GM10248 (cell line): Measurements from ENCODE around the gene PRDM12.

Experiments used
- CTCF ChIA-PET: fragments of 300-600 bp; sonication (Branson Sonifier 250); formaldehyde crosslinking; extraction: SDS; loops from one replicate; lab custom pipeline; 2021; ENCODE audit warnings: antibody characterized with exemption; lab: Yijun Ruan, JAX
- POLR2A ChIA-PET: fragments of 350-650 bp; sonication (Branson Sonifier 250); formaldehyde crosslinking; extraction: SDS; loops from one replicate; lab custom pipeline; 2020; ENCODE audit warnings: antibody characterized with exemption; lab: Yijun Ruan, JAX
- DNase-seq: peaks from one replicate; pipeline ENCODE4 v3.0.0; 2012; ENCODE audit errors: extremely low spot score
- CTCF ChIP-seq: IDR thresholded peaks from 2 replicates; pipeline ENCODE4 v1.5.1; 2012; ENCODE audit warnings: mild to moderate bottlenecking, low read depth; ENCODE audit errors: extremely low read depth, missing control alignments, control extremely low read depth

The PRDM12 gene

GRCh38 chr9:130660683-130661450 lies 3.5 kb upstream of the PRDM12 start:
- no peak for DNase-seq
- no peak for TF ChIP-seq CTCF
- POLR2A ChIA-PET, result no interaction called here
- CTCF ChIA-PET, result no interaction called here

GRCh38 chr9:130661451-130662098 lies 2.8 kb upstream of the PRDM12 start:
- CTCF ChIA-PET, result no interaction called here
- no peak for DNase-seq
- no peak for TF ChIP-seq CTCF
- POLR2A ChIA-PET, result no interaction called here

- CTCF ChIA-PET, result interaction anchor here (1.0 kb wide), 1 partner anchor 20 kb away, joined by 3 read pairs; no protein-coding TSS in a partner anchor
- TF ChIP-seq CTCF, result no peak
- POLR2A ChIA-PET, result no interaction called here
- no peak for DNase-seq
Observed at GRCh38 chr9:130662099-130662969, 2.1 kb upstream of the PRDM12 start.

- ChIA-PET POLR2A (no interaction called here), CTCF (interaction anchor here (1.0 kb wide), 1 partner anchor 19 kb away, joined by 3 read pairs; no protein-coding TSS in a partner anchor)
- no peak for DNase-seq
- no peak for TF ChIP-seq CTCF
Observed at GRCh38 chr9:130662970-130663257, 1.5 kb upstream of the PRDM12 start.

GRCh38 chr9:130663258-130663976 lies 977 bp upstream of the PRDM12 start:
- no peak for TF ChIP-seq CTCF
- no peak for DNase-seq
- ChIA-PET CTCF (interaction anchor here (1.0 kb wide), 1 partner anchor 19 kb away, joined by 3 read pairs; no protein-coding TSS in a partner anchor), POLR2A (no interaction called here)

- no peak for DNase-seq
- ChIA-PET CTCF (no interaction called here), POLR2A (no interaction called here)
- TF ChIP-seq CTCF, result no peak
Observed at GRCh38 chr9:130663977-130664250, 480 bp upstream of the PRDM12 start.
